GM12878 (cell line): ENCODE measurements around the gene SRRM5. TPM values are rescaled to one million over a fixed set of nuclear protein-coding genes. Genes with fewer than 3 reads are reported as not detected.

Experiments
- ATAC-seq: fragments of 200-7000 bp; cut with Tn5 transposase; 3 replicates; pipeline ENCODE4 v1.9.1; 2020; ENCODE audit warnings: mild to moderate bottlenecking, moderate library complexity
- BruUV-seq: library from RNA; stranded (reverse); fragments of 400-500 nt; replicated peaks from 2 replicates; lab custom pipeline; 2021; lab: Mats Ljungman, UMichigan
- CTCF ChIA-PET: fragments of 300-600 bp; sonication (Branson Sonifier 250); formaldehyde crosslinking; extraction: SDS; loops from one replicate; lab custom pipeline; 2021; ENCODE audit warnings: inconsistent platforms; lab: Yijun Ruan, JAX
- POLR2A ChIA-PET: fragments of 350-600 bp; formaldehyde crosslinking; extraction: SDS; loops from one replicate; lab custom pipeline; 2021; ENCODE audit warnings: inconsistent platforms; lab: Charles Lee
- RAD21 ChIA-PET: fragments of 300-600 bp; sonication (Branson Sonifier 250); formaldehyde crosslinking; loops from one replicate; lab custom pipeline; 2023; ENCODE audit warnings: antibody characterized with exemption; ENCODE audit not compliant: unreplicated experiment; lab: Charles Lee
- SMC1A ChIA-PET: fragments of 300-600 bp; sonication (Branson Sonifier 250); formaldehyde crosslinking; loops from one replicate; lab custom pipeline; 2023; ENCODE audit not compliant: unreplicated experiment, uncharacterized antibody; lab: Charles Lee
- DNase-seq: peaks from one replicate; pipeline ENCODE4 v3.0.0-alpha.2; 2011; ENCODE audit warnings: low read depth, low spot score
- FAIRE-seq: peaks from 3 replicates; lab custom pipeline; 2011; peaks lifted over from hg19 to GRCh38; lab: Jason Lieb, UNC
- H2AFZ ChIP-seq: 2 replicates; pipeline ENCODE4 v1.6.0; 2011; ENCODE audit warnings: low read depth, low read length, control low read depth; ENCODE audit not compliant: control insufficient read depth
- H3K27ac ChIP-seq: 2 replicates; pipeline ENCODE4 v1.5.1; 2011; ENCODE audit warnings: control low read depth; ENCODE audit not compliant: control insufficient read depth, insufficient read depth
- H3K27me3 ChIP-seq, 2 experiments: replicated peaks in 1 of 2; 2 replicates each; pipeline versions ENCODE4 v1.6.0 to v1.6.1; 2011; ENCODE audit warnings: low read length in 1 of 2; ENCODE audit not compliant: control insufficient read depth in 2 of 2, insufficient read depth in 2 of 2
- H3K36me3 ChIP-seq, 2 experiments: 2 replicates each; pipeline ENCODE4 v1.5.1; 2011; ENCODE audit warnings: low read length in 1 of 2; ENCODE audit not compliant: control insufficient read depth in 2 of 2, insufficient read depth in 2 of 2
- H3K4me1 ChIP-seq: 2 replicates; pipeline ENCODE4 v1.6.1; 2011; ENCODE audit warnings: mild to moderate bottlenecking, low read length, moderate library complexity, mixed read lengths; ENCODE audit not compliant: control insufficient read depth, insufficient read depth
- H3K4me2 ChIP-seq: 2 replicates; pipeline ENCODE4 v1.6.0; 2011; ENCODE audit warnings: control low read depth; ENCODE audit not compliant: control insufficient read depth, insufficient read depth
- H3K4me3 ChIP-seq: fragments of 200-600 bp; sonication (generic); 2 replicates; pipeline ENCODE4 v1.5.1; 2016
- H3K79me2 ChIP-seq: 2 replicates; pipeline ENCODE4 v1.6.0; 2011; ENCODE audit warnings: low read length; ENCODE audit not compliant: control insufficient read depth, insufficient read depth
- H3K9ac ChIP-seq: 2 replicates; pipeline ENCODE4 v1.8.0; 2011; ENCODE audit warnings: low read length, control low read depth, mixed read lengths; ENCODE audit not compliant: control insufficient read depth, insufficient read depth
- H3K9me3 ChIP-seq: replicated peaks from 3 replicates; pipeline ENCODE4 v1.5.1; 2011; ENCODE audit warnings: mild to moderate bottlenecking, low read length; ENCODE audit not compliant: control insufficient read depth, insufficient read depth
- H4K20me1 ChIP-seq: 2 replicates; pipeline ENCODE4 v1.6.0; 2011; ENCODE audit not compliant: control insufficient read depth, insufficient read depth
- CEBPB ChIP-seq, 2 experiments: fragments of 150-350 bp in 1 of 2; IDR thresholded peaks; 2 replicates each; pipeline ENCODE4 v1.6.1; 2012 to 2014; ENCODE audit warnings: low read depth in 2 of 2, low read length in 2 of 2, borderline replicate concordance in 1 of 2, inconsistent platforms in 1 of 2
- CREB1 ChIP-seq: IDR thresholded peaks from 2 replicates; pipeline ENCODE4 v1.6.1; 2012; ENCODE audit warnings: low read depth, mild to moderate bottlenecking, inconsistent platforms
- CREM ChIP-seq: IDR thresholded peaks from 2 replicates; pipeline ENCODE4 v1.6.1; 2014; ENCODE audit warnings: antibody characterized with exemption, low read depth
- E4F1 ChIP-seq: fragments of 450-650 bp; IDR thresholded peaks from 2 replicates; pipeline ENCODE4 v1.6.1; 2018; ENCODE audit warnings: borderline replicate concordance, mild to moderate bottlenecking; ENCODE audit not compliant: partially characterized antibody
- HSF1 ChIP-seq: fragments of 150-350 bp; IDR thresholded peaks from 2 replicates; pipeline ENCODE4 v1.6.1; 2014; ENCODE audit warnings: mild to moderate bottlenecking, low read depth, low read length
- IRF3 ChIP-seq: fragments of 450-650 bp; IDR thresholded peaks from 2 replicates; pipeline ENCODE4 v1.6.1; 2014; ENCODE audit warnings: mild to moderate bottlenecking
- KLF5 ChIP-seq: fragments of 450-650 bp; IDR thresholded peaks from 2 replicates; pipeline ENCODE4 v1.6.1; 2014; ENCODE audit warnings: mild to moderate bottlenecking; ENCODE audit not compliant: partially characterized antibody
- MEF2A ChIP-seq: IDR thresholded peaks from 2 replicates; pipeline ENCODE4 v1.6.1; 2011; ENCODE audit warnings: low read depth, mild to moderate bottlenecking, low read length, moderate library complexity; ENCODE audit not compliant: insufficient read depth
- NFYB ChIP-seq: IDR thresholded peaks from 2 replicates; pipeline ENCODE4 v1.6.1; 2011; ENCODE audit warnings: low read depth, mild to moderate bottlenecking, low read length, improper control_type of control experiment, moderate library complexity; ENCODE audit not compliant: insufficient read depth
- NR2C1 ChIP-seq: fragments of 450-650 bp; IDR thresholded peaks from 2 replicates; pipeline ENCODE4 v1.6.1; 2017; ENCODE audit warnings: antibody characterized with exemption, mild to moderate bottlenecking, moderate library complexity
- NR2C2 ChIP-seq: IDR thresholded peaks from 2 replicates; pipeline ENCODE4 v1.6.1; 2011; ENCODE audit warnings: borderline replicate concordance, low read depth; ENCODE audit not compliant: control insufficient read depth, insufficient read length
- NRF1 ChIP-seq: conservative IDR thresholded peaks from 2 replicates; pipeline ENCODE4 v1.6.1; 2011; ENCODE audit warnings: mild to moderate bottlenecking, low read depth, low read length, improper control_type of control experiment
- POU2F2 ChIP-seq: IDR thresholded peaks from 3 replicates; pipeline ENCODE4 v1.6.1; 2011; ENCODE audit warnings: low read depth, mild to moderate bottlenecking, low read length, borderline replicate concordance
- RELB ChIP-seq: fragments of 450-650 bp; IDR thresholded peaks from 2 replicates; pipeline ENCODE4 v1.6.1; 2017; ENCODE audit warnings: low read depth, mild to moderate bottlenecking, moderate library complexity
- SREBF2 ChIP-seq: IDR thresholded peaks from 2 replicates; pipeline ENCODE4 v1.6.1; 2012; ENCODE audit warnings: mild to moderate bottlenecking, low read length
- WRNIP1 ChIP-seq: IDR thresholded peaks from 2 replicates; pipeline ENCODE4 v1.6.1; 2011; ENCODE audit warnings: low read depth, low read length, improper control_type of control experiment, borderline replicate concordance
- YY1 ChIP-seq: IDR thresholded peaks from 2 replicates; pipeline ENCODE4 v1.6.1; 2011; ENCODE audit warnings: low read depth, mild to moderate bottlenecking, low read length
- ZZZ3 ChIP-seq: IDR thresholded peaks from 2 replicates; pipeline ENCODE4 v1.6.1; 2011; ENCODE audit warnings: low read depth; ENCODE audit not compliant: control insufficient read depth, insufficient read length
- WGBS: methylation state at CpG from one replicate; pipeline ENCODE4 v1.1.6; 2016; ENCODE audit warnings: low lambda C conversion rate; ENCODE audit not compliant: insufficient replicate concordance, insufficient coverage; ENCODE audit errors: missing lambda C conversion rate; 5-methylcytosine and 5-hydroxymethylcytosine counted together
- in situ Hi-C: fragments of 300-500 bp; cut with MboI; formaldehyde crosslinking; loops from 9 replicates; pipeline ENCODE4 v1.14.3; 2018; ENCODE audit warnings: mixed read lengths
- intact Hi-C: fragments of 100-400 bp; cut with micrococcal nuclease; formaldehyde crosslinking; loops from one replicate; pipeline ENCODE4 v1.14.2; 2022; ENCODE audit not compliant: unreplicated experiment
- polyA plus RNA-seq, 11 experiments: library from polyadenylated mRNA; depleted of rRNA in 4 of 11; unstranded in 6 of 11; stranded (reverse) in 5 of 11; fragments of >200 nt; fragmentation: Nextera tagmentation in 4 of 11; fragmentation: Illumina TruSeq in 1 of 11; extraction: Ambion mirVana in 4 of 11; extraction: Trizol in 1 of 11; gene quantifications; 1 replicate in 1 of 11; 2 replicates in 10 of 11; pipeline versions ENCODE4 v1.2.1 to v1.2.3, GENCODE V29; 2011 to 2016; ENCODE audit warnings: inconsistent platforms in 2 of 11, missing spikeins in 2 of 11, low read depth in 1 of 11
- total RNA-seq, 4 experiments: library from RNA; depleted of rRNA in 3 of 4; stranded (reverse); fragments of >200 nt in 3 of 4; fragmentation: Illumina TruSeq in 1 of 4; extraction: Trizol in 1 of 4; gene quantifications; 2 replicates each; pipeline versions ENCODE4 v1.2.1 to v1.2.3, GENCODE V29; 2013 to 2021

Gene SRRM5
- total and polyA plus RNA-seq, 10 of the 15 experiments (the other 5 are each of a cell fraction or from before 2014, with no cell fraction given), result 0.06 to 0.38 (median 0.24) TPM; not detected in 2

- Histone ChIP-seq H3K36me3 (peaks cover 3 to 8% of the 10 kb centered on the region in 2 experiments; a peak in 3 of 4 replicates), H3K27ac (no peak overlapping the region), H3K4me1 (peaks cover 6% of the 10 kb centered on the region; the same call in 1 of the 2 replicates), H2AFZ (no peak overlapping the region), H3K27me3 (no peaks in the 10 kb centered on the region), H3K9ac (no peak overlapping the region), H3K9me3 (no peaks in the 10 kb centered on the region), H4K20me1 (no peaks in the 10 kb centered on the region), H3K4me3 (no peak overlapping the region), H3K4me2 (no peak overlapping the region), H3K79me2 (peaks cover 20% of the 10 kb centered on the region)
- POLR2A ChIA-PET, result no interaction called here
- in situ Hi-C loops, result no loop called here
- SMC1A ChIA-PET, result interaction anchor here (0.6 to 1.7 kb wide), 2 partner anchors 10 to 230 kb away, joined by 3 read pairs; no protein-coding TSS in a partner anchor
- FAIRE-seq, result no peak
- RAD21 ChIA-PET, result interaction anchor here (1.3 to 1.4 kb wide), 2 partner anchors 19 to 20 kb away, joined by 3 read pairs; partner anchors contain the start of genes IRGQ and ZNF576
- TF ChIP-seq NR2C1 (no peak), ZZZ3 (no peak), KLF5 (no peak), RELB (no peak), WRNIP1 (no peak), NRF1 (no peak), HSF1 (no peak), CEBPB (IDR thresholded peaks at IDR 0.05; ENCODE audit: borderline replicate concordance in 1 of 2, low read depth in 2 of 2, low read length in 2 of 2) (no peak), IRF3 (no peak), E4F1 (no peak), YY1 (no peak), MEF2A (no peak), NR2C2 (no peak), CREM (no peak), NFYB (no peak), POU2F2 (no peak), SREBF2 (no peak), CREB1 (no peak)
- CTCF ChIA-PET, result interaction anchor here (1.9 kb wide), 1 partner anchor 21 kb away, joined by 6 read pairs; no protein-coding TSS in a partner anchor
- no peak for ATAC-seq
- intact Hi-C loops, result no loop called here
- BruUV-seq, result no TSS peak
- no peak for DNase-seq
- 100% methylated on average over 1 of the region's 1 CpG for WGBS
These were observed 4.4 kb downstream of the SRRM5 start for GRCh38 chr19:43616306-43616705.
